GM12873 (cell line): Measurements from ENCODE around the gene BMPR1B.

Source experiments
- CTCF ChIP-seq: IDR thresholded peaks from 2 replicates; pipeline ENCODE4 v1.5.1; 2012; ENCODE audit warnings: low read depth, mild to moderate bottlenecking, moderate library complexity, low read length, control low read depth; ENCODE audit not compliant: insufficient read depth; ENCODE audit errors: missing control alignments

The BMPR1B gene

DNA sequence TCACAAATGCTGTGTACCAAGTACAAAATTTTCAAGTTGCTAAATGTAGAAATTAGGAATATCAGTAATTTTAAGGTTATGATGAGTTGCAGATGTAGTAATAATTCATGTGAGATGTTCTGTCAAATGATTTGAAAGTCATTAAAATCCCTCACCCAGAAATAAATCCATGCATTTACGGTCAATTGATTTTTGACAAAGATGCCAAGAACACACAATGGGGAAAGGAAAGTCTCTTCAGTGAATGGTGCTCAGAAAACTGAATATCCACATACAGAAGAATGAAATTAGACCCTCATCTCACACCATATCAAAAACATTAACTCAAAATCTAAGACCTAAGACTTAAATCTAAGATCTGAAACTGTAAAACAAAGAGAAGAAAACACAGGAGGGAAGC lies 12.9 kb upstream of the BMPR1B start:
- no peak for TF ChIP-seq CTCF

DNA sequence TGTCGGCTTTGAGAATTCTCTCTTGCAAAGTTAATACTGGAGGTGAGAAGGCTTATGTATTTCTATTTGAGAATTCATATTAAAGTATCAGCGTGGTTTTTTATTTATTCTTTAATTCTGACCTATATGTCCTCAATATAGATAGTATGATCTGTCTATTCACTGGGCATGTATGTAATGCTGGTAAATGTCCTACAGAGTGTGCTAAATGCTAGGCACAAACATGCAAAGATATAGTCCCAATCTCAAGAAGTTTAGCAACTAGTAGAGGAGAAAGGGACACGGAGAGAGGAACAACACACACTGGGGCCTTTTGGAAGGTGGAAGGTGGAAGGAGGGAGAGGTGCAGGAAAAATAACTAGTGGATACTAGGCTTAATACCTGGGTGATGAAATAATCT lies 11.0 kb upstream of the BMPR1B start:
- no peak for TF ChIP-seq CTCF

GRCh38 chr4:94758141-94758699 lies 465 bp downstream of the BMPR1B start:
- TF ChIP-seq CTCF: no peak

DNA sequence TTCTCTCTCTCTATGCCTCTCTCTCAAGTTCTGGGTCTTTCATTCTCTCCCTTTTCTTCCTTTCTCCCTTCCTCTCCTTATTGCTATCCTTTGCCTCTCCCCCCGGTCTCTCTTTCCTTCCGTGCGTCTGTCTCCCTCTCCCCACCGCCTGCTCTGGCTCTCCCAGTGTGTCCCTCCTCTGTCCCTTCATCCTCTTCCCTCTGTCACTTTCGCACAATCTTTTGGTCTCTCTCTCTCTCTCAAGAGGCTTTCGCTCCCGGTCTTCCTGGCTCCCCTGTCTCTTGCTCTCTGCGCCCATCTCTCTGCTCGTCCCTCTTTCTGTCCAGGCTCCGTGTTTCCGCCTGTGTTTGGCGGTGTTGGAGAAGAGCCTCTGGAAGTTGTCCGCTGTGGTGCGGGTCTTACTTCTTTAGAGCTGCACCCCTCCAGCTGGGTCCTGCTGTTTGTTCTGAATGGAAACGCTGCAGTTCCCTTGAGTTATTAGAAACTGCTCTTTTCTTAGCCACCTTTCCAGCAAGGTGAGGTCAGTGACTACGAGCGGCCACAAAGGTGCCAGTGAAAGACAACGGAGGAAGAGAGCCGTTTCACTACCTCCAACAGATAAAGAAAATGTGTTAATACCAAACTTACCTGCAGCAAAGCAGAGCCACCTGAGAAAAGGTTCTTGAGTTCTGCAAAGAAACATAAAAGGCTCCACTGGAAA lies 1.1 kb downstream of the BMPR1B start:
- no peak for TF ChIP-seq CTCF

- TF ChIP-seq CTCF: no peak
Observed at GRCh38 chr4:94759767-94760211, 2.0 kb downstream of the BMPR1B start.

DNA sequence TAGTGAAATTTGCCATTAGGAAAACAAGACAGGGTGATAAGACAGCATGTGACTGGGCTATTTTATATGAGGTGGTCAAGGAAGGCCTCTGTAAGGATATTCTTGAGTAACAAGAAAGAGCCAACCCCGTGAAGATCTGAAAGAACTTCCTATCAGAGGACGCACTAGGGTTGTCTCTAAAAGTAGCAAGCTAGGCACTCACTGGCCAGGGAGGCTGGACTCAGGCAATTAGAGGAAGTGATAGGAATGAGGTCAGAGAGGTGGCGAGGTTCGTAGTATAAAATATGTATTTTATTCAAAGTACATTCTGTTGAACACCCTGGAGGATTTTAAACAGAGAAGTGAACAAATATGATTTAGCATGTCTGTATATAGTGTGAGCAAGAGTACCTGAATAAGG lies 4.6 kb downstream of the BMPR1B start:
- TF ChIP-seq CTCF: no peak

GRCh38 chr4:94763005-94763404 lies 5.2 kb downstream of the BMPR1B start:
- TF ChIP-seq CTCF: no peak

GRCh38 chr4:94763500-94763899 lies 5.7 kb downstream of the BMPR1B start:
- no peak for TF ChIP-seq CTCF
